ENCODE measurements around the gene KCNQ1. TPM values are rescaled to one million over a fixed set of nuclear protein-coding genes. Genes with fewer than 3 reads are reported as not detected.
A peak's percentile ranks its signal among the peaks of the same experiment; 100 is the strongest.

The KCNQ1 gene
- total RNA-seq, 4 donors from 2014 or later, result 5.6 to 46.8 (median 24.6) TPM

DNA sequence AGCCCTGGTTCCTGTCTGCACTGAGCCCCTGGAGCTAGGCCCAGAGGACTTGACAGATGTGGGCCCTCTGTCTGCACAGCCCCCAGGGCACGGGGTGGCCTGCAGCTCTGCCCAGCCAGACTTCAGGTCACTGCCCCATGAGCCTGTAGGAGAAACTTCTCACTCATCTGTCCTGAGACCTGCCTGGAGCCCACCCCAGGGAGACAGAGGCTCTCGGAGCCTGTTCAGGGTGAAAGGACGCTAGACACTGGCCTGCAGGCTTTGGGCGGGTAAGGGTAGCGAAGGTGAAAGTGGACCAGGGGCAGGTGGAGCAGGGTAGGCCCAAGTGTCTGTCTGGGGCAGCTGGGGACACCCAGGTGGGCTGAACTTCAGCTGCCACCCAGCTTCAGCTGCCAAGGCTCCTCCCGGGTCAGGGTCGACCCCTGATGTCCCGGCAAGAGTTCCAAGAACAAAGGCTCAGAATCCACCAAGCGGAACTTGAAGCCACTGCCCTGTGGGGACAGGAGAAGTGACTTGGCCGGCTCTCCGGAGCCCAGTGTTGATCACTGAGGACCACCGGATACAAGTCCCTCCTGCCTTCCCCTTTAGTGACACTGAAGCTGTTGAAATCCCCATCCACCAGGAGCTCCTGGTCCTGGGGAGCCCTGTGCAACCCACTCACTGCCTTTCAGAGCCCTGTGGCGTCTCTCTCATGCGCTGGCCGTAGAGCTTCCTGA, 90.3 kb downstream of the KCNQ1 start:
- H3K4me1 ChIP-seq, result peaks cover 0 to 15% (median 4%) of the 10 kb centered on the region in 4 donors
- H3K36me3 ChIP-seq, result no peaks in the 10 kb centered on the region
- WGBS, 2 donors (ENCODE audit: low coverage in 1 of 2), result 89% methylated on average over 15 of the region's 15 CpGs; no CpG with 5 or more reads in 1 of the 2 donors
- peak; percentile 4 for DNase-seq
- TF ChIP-seq POLR2A (IDR thresholded peaks at IDR 0.05), result no peak
- TF ChIP-seq, protein P1, sequence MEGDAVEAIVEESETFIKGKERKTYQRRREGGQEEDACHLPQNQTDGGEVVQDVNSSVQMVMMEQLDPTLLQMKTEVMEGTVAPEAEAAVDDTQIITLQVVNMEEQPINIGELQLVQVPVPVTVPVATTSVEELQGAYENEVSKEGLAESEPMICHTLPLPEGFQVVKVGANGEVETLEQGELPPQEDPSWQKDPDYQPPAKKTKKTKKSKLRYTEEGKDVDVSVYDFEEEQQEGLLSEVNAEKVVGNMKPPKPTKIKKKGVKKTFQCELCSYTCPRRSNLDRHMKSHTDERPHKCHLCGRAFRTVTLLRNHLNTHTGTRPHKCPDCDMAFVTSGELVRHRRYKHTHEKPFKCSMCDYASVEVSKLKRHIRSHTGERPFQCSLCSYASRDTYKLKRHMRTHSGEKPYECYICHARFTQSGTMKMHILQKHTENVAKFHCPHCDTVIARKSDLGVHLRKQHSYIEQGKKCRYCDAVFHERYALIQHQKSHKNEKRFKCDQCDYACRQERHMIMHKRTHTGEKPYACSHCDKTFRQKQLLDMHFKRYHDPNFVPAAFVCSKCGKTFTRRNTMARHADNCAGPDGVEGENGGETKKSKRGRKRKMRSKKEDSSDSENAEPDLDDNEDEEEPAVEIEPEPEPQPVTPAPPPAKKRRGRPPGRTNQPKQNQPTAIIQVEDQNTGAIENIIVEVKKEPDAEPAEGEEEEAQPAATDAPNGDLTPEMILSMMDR (IDR thresholded peaks at IDR 0.05), result no peak
- TF ChIP-seq EP300 (IDR thresholded peaks at IDR 0.05; ENCODE audit: low read depth), result no peak
- no peak for TF ChIP-seq POLR2AphosphoS5 (IDR thresholded peaks at IDR 0.05)
- H3K9me3 ChIP-seq, result no peaks in the 10 kb centered on the region
- H3K4me3 ChIP-seq, result no peak overlapping the region
- intact Hi-C loops (cut with DNase I; ENCODE audit: low total_unique reads), result no loop called here
- in situ Hi-C loops (cut with MboI; ENCODE audit: low pct_ligation_motif_present in 1 of 4, low pct_unique_long_range_greater_than_20kb in 1 of 4, low sequenced_read_pairs in 3 of 4), result loop anchor here (5.0 to 25.0 kb wide), 4 partner anchors 108 to 552 kb away; partner anchors contain the start of gene CDKN1C (in 3 of the 4)
- no peak overlapping the region for H3K27ac ChIP-seq
- no peaks in the 10 kb centered on the region for H3K27me3 ChIP-seq

GRCh38 chr11:2535673-2536439, 91.0 kb downstream of the KCNQ1 start:
- Histone ChIP-seq H3K9me3 (no peaks in the 10 kb centered on the region), H3K4me1 (peaks cover 0 to 15% (median 4%) of the 10 kb centered on the region in 4 donors), H3K27me3 (no peaks in the 10 kb centered on the region), H3K27ac (no peak overlapping the region), H3K4me3 (no peak overlapping the region), H3K36me3 (no peaks in the 10 kb centered on the region)
- TF ChIP-seq, protein P1 (IDR thresholded peaks at IDR 0.05), result no peak
- TF ChIP-seq POLR2A (IDR thresholded peaks at IDR 0.05) (no peak), POLR2AphosphoS5 (IDR thresholded peaks at IDR 0.05) (no peak), EP300 (IDR thresholded peaks at IDR 0.05; ENCODE audit: low read depth) (no peak)
- WGBS, 2 donors (ENCODE audit: low coverage in 1 of 2), result 94% methylated on average over 27 of the region's 27 CpGs; no CpG with 5 or more reads in 1 of the 2 donors
- in situ Hi-C loops (cut with MboI; ENCODE audit: low pct_ligation_motif_present in 1 of 4, low pct_unique_long_range_greater_than_20kb in 1 of 4, low sequenced_read_pairs in 3 of 4) (loop anchor here in 1 of 4 donors (25.0 kb wide), 1 partner anchor 551 kb away; no protein-coding TSS in a partner anchor), intact Hi-C loops (cut with DNase I; ENCODE audit: low total_unique reads) (no loop called here)
- DNase-seq, result peak; percentile 6

GRCh38 chr11:2536440-2536989, 91.7 kb downstream of the KCNQ1 start:
- no peaks in the 10 kb centered on the region for H3K27me3 ChIP-seq
- no peak overlapping the region for H3K27ac ChIP-seq
- no peaks in the 10 kb centered on the region for H3K9me3 ChIP-seq
- in situ Hi-C loops (cut with MboI; ENCODE audit: low pct_ligation_motif_present in 1 of 4, low pct_unique_long_range_greater_than_20kb in 1 of 4, low sequenced_read_pairs in 3 of 4), result loop anchor here in 1 of 4 donors (25.0 kb wide), 1 partner anchor 551 kb away; no protein-coding TSS in a partner anchor
- no peak overlapping the region for H3K4me3 ChIP-seq
- H3K4me1 ChIP-seq, result peaks cover 0 to 15% (median 4%) of the 10 kb centered on the region in 4 donors
- DNase-seq, result peak; percentile 6
- intact Hi-C loops (cut with DNase I; ENCODE audit: low total_unique reads), result no loop called here
- WGBS, 2 donors (ENCODE audit: low coverage in 1 of 2), result 97 to 100% methylated on average over 1 to 17 of the region's 19 CpGs
- no peak for TF ChIP-seq POLR2AphosphoS5 (IDR thresholded peaks at IDR 0.05)
- TF ChIP-seq, protein P1 (IDR thresholded peaks at IDR 0.05), result no peak
- no peak for TF ChIP-seq EP300 (IDR thresholded peaks at IDR 0.05; ENCODE audit: low read depth)
- TF ChIP-seq POLR2A (IDR thresholded peaks at IDR 0.05), result no peak
- no peaks in the 10 kb centered on the region for H3K36me3 ChIP-seq
